ENCODE results near the gene ZNF711.

DNA sequence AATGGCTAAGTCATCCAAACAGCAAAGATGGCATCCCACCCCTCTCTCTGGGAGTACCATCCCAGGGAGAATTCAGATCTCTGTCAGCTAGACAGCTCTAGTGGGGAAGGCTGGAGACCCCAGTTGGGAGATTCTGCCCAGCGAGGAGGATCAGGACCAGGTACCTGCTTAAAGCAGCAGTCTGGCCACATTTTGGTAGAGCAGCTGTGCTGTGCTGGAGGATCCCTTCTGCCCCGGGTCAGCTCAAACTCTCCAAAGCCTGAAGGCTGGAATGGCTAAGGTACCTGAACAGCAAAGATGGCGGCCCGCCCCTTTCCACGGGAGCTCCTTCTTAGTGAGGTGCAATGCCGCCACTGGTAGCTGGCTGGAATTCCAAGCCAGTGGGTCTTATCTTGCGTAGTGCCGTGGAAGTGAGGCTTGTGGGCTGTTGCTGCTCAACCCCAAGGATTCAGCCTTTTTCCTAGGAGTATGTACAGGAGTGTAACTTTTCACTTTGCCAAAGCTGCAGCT lies 40.3 kb upstream of the ZNF711 start:
- TF ChIP-seq, protein P1, sequence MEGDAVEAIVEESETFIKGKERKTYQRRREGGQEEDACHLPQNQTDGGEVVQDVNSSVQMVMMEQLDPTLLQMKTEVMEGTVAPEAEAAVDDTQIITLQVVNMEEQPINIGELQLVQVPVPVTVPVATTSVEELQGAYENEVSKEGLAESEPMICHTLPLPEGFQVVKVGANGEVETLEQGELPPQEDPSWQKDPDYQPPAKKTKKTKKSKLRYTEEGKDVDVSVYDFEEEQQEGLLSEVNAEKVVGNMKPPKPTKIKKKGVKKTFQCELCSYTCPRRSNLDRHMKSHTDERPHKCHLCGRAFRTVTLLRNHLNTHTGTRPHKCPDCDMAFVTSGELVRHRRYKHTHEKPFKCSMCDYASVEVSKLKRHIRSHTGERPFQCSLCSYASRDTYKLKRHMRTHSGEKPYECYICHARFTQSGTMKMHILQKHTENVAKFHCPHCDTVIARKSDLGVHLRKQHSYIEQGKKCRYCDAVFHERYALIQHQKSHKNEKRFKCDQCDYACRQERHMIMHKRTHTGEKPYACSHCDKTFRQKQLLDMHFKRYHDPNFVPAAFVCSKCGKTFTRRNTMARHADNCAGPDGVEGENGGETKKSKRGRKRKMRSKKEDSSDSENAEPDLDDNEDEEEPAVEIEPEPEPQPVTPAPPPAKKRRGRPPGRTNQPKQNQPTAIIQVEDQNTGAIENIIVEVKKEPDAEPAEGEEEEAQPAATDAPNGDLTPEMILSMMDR (IDR thresholded peaks at IDR 0.05; ENCODE audit: poor library complexity, severe bottlenecking) = no peak
- TF ChIP-seq EP300 (conservative IDR thresholded peaks at IDR 0.05; ENCODE audit: poor library complexity, severe bottlenecking) = no peak

Data from neural cell (in vitro differentiated cells).